T-cell (primary cell): ENCODE measurements around the gene COBL. TPM values are rescaled to one million over a fixed set of nuclear protein-coding genes. Genes with fewer than 3 reads are reported as not detected.

Source experiments
- ATAC-seq, 4 experiments: fragments of 200-7000 bp in 3 of 4; fragments of 150-1000 bp in 1 of 4; cut with Tn5 transposase; replicated peaks in 1 of 4; 1 replicate in 3 of 4; 2 replicates in 1 of 4; pipeline ENCODE4 v1.10.0; 2021; ENCODE audit warnings: moderate library complexity in 3 of 4, mild to moderate bottlenecking in 2 of 4, moderate number of reproducible peaks in 1 of 4
- CTCF ChIA-PET, 2 donors: fragments of 300-600 bp; sonication (Branson Sonifier 250); formaldehyde crosslinking; loops; one replicate each; lab custom pipeline; 2022; ENCODE audit warnings: antibody characterized with exemption in 2 of 2; lab: Charles Lee
- POLR2A ChIA-PET, 2 donors: fragments of 300-600 bp; sonication (Branson Sonifier 250); formaldehyde crosslinking; loops; one replicate each; lab custom pipeline; 2022; ENCODE audit warnings: antibody characterized with exemption in 2 of 2; lab: Charles Lee
- DNase-seq, 35 experiments: peaks; one replicate each; pipeline versions ENCODE4 v3.0.0 to v3.0.0-alpha.2; 2013 to 2023
- H3K27ac ChIP-seq: one replicate; pipeline ENCODE4 v1.5.1; 2013; ENCODE audit warnings: low read length
- H3K27me3 ChIP-seq, 2 experiments: replicated peaks in 1 of 2; 1 replicate in 1 of 2; 2 replicates in 1 of 2; pipeline versions ENCODE4 v1.6.1 to v1.7.0; 2013; ENCODE audit warnings: low read length in 1 of 2, mixed read lengths in 1 of 2; ENCODE audit not compliant: control insufficient read depth in 2 of 2, insufficient read depth in 2 of 2; ENCODE audit errors: extremely low read depth in 1 of 2
- H3K36me3 ChIP-seq, 2 donors: 1 replicate in 1 of 2; 2 replicates in 1 of 2; pipeline versions ENCODE4 v1.6.1 to v1.7.0; 2013; ENCODE audit warnings: low read length in 1 of 2; ENCODE audit not compliant: control insufficient read depth in 2 of 2, insufficient read depth in 1 of 2; ENCODE audit errors: extremely low read depth in 1 of 2
- H3K4me1 ChIP-seq, 2 experiments: 1 replicate in 1 of 2; 2 replicates in 1 of 2; pipeline versions ENCODE4 v1.6.1 to v1.7.0; 2013; ENCODE audit warnings: low read length in 2 of 2, mixed read lengths in 1 of 2; ENCODE audit not compliant: insufficient read depth in 2 of 2, control insufficient read depth in 1 of 2; ENCODE audit errors: extremely low read depth in 1 of 2
- H3K4me3 ChIP-seq, 2 donors: 1 replicate in 1 of 2; 2 replicates in 1 of 2; pipeline versions ENCODE4 v1.5.1 to v1.7.0; 2013; ENCODE audit warnings: mild to moderate bottlenecking in 2 of 2, low read length in 1 of 2, moderate library complexity in 1 of 2; ENCODE audit not compliant: control insufficient read depth in 1 of 2; ENCODE audit errors: extremely low read depth in 1 of 2
- H3K9me3 ChIP-seq: 2 replicates; pipeline ENCODE4 v1.7.0; 2013
- H3K27ac Mint-ChIP-seq, 2 donors: one replicate each; pipeline ENCODE4 v1.8.0; 2020 to 2021; ENCODE audit warnings: mild to moderate bottlenecking in 2 of 2, mixed read lengths in 2 of 2
- H3K27me3 Mint-ChIP-seq, 2 donors: one replicate each; pipeline ENCODE4 v1.8.0; 2021 to 2022; ENCODE audit warnings: mixed read lengths in 2 of 2
- H3K36me3 Mint-ChIP-seq: one replicate; pipeline ENCODE4 v1.8.0; 2021; ENCODE audit warnings: mixed read lengths
- H3K4me1 Mint-ChIP-seq, 3 donors: one replicate each; pipeline ENCODE4 v1.8.0; 2020 to 2022; ENCODE audit warnings: mixed read lengths in 3 of 3, mild to moderate bottlenecking in 1 of 3
- H3K4me3 Mint-ChIP-seq, 3 donors: one replicate each; pipeline ENCODE4 v1.8.0; 2020 to 2022; ENCODE audit warnings: mild to moderate bottlenecking in 3 of 3, mixed read lengths in 3 of 3, moderate library complexity in 3 of 3
- H3K9me3 Mint-ChIP-seq, 3 donors: one replicate each; pipeline ENCODE4 v1.8.0; 2020 to 2022; ENCODE audit warnings: mixed read lengths in 3 of 3
- WGBS: methylation state at CpG from one replicate; pipeline ENCODE4 v1.1.5; 2013; ENCODE audit warnings: missing lambda C conversion rate; ENCODE audit not compliant: insufficient coverage; 5-methylcytosine and 5-hydroxymethylcytosine counted together
- total RNA-seq, 35 experiments: library from RNA in 6 of 35; stranded (reverse) in 6 of 35; fragments of 120-200 nt in 1 of 35; gene quantifications; one replicate each; pipeline versions ENCODE4 v1.2.1 to v1.2.4 and lab custom pipeline; 2013 to 2026

Gene COBL
- total RNA-seq, 5 donors from 2014 or later (not counting 1 experiment from before 2014, with no cell fraction given), result 0.07 to 0.26 (median 0.17) TPM; not detected in 1

- H3K4me3 ChIP-seq, result no peak overlapping the region
- no peaks in the 10 kb centered on the region for H3K27me3 Mint-ChIP-seq
- H3K27ac ChIP-seq, result no peak overlapping the region
- DNase-seq (no peak), ATAC-seq (no peak)
- 75% methylated on average over 2 of the region's 2 CpGs for WGBS
- no peak overlapping the region for H3K4me3 Mint-ChIP-seq
- POLR2A ChIA-PET, result no interaction called here
- H3K9me3 Mint-ChIP-seq, result no peaks in the 10 kb centered on the region
- H3K27ac Mint-ChIP-seq, result no peak overlapping the region
- H3K9me3 ChIP-seq, result no peaks in the 10 kb centered on the region
- no peaks in the 10 kb centered on the region for H3K4me1 ChIP-seq
- H3K27me3 ChIP-seq, result peaks cover 0 to 4% of the 10 kb centered on the region in 2 experiments
- H3K4me1 Mint-ChIP-seq, result no peaks in the 10 kb centered on the region
- no peaks in the 10 kb centered on the region for H3K36me3 Mint-ChIP-seq
- CTCF ChIA-PET, result no interaction called here
- no peaks in the 10 kb centered on the region for H3K36me3 ChIP-seq
These were observed 93.1 kb downstream of the COBL start for GRCh38 chr7:51223505-51223904.

DNA sequence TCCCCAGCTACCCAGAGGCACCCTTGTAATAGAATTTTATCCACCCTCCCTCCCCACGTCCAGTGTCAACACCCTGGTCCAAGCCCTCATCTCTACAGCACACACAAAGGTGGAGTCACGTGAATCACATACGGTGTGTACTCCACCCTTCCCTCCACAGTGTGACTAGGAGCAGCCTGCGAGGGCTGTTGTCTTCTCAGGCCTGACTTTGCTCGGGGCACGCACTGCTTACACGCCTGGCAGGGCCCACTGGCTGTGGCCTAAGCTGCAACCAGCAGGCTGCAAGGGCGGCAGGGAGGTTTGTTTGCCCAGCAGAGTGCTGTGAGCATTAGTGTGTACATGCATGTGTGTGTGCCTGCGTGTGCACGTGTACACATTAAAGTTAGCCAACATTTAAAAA lies 93.7 kb downstream of the COBL start:
- H3K27ac ChIP-seq, result no peak overlapping the region
- H3K27ac Mint-ChIP-seq, result no peak overlapping the region
- H3K4me3 ChIP-seq, result no peak overlapping the region
- H3K4me1 ChIP-seq, result no peaks in the 10 kb centered on the region
- DNase-seq (no peak), ATAC-seq (no peak)
- no peaks in the 10 kb centered on the region for H3K36me3 Mint-ChIP-seq
- H3K9me3 ChIP-seq, result no peaks in the 10 kb centered on the region
- no peaks in the 10 kb centered on the region for H3K4me1 Mint-ChIP-seq
- no peak overlapping the region for H3K4me3 Mint-ChIP-seq
- ChIA-PET CTCF (no interaction called here), POLR2A (no interaction called here)
- H3K27me3 Mint-ChIP-seq, result no peaks in the 10 kb centered on the region
- H3K27me3 ChIP-seq, result peaks cover 0 to 4% of the 10 kb centered on the region in 2 experiments
- no peaks in the 10 kb centered on the region for H3K36me3 ChIP-seq
- H3K9me3 Mint-ChIP-seq, result no peaks in the 10 kb centered on the region
- 78% methylated on average over 8 of the region's 10 CpGs for WGBS

DNA sequence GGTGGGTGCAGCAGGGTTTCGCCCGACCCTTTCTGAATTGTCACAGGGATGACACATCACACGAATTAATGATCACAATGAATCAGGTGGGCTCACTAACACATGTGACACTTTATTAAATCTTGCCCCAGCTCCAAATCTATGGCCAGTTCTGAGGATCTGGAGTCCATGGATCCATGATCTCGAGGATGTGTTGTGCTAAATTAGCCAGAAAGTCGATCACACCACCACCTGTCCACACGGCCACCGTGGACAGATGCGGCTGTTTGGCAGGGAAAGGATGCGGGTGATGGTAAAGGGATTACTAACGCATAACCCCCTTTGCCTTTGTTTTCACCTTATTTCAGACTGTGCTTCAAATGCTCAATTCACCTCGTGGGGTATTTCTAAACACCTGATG lies 96.4 kb downstream of the COBL start:
- H3K4me3 Mint-ChIP-seq, result no peak overlapping the region
- no peak for ATAC-seq
- Histone ChIP-seq H3K27ac (no peak overlapping the region), H3K9me3 (no peaks in the 10 kb centered on the region), H3K36me3 (no peaks in the 10 kb centered on the region), H3K4me1 (no peaks in the 10 kb centered on the region), H3K27me3 (peaks cover 0 to 4% of the 10 kb centered on the region in 2 experiments), H3K4me3 (no peak overlapping the region)
- no peaks in the 10 kb centered on the region for H3K9me3 Mint-ChIP-seq
- ChIA-PET CTCF (no interaction called here), POLR2A (no interaction called here)
- H3K36me3 Mint-ChIP-seq, result no peaks in the 10 kb centered on the region
- DNase-seq, result no peak
- no peaks in the 10 kb centered on the region for H3K27me3 Mint-ChIP-seq
- no peaks in the 10 kb centered on the region for H3K4me1 Mint-ChIP-seq
- H3K27ac Mint-ChIP-seq, result no peak overlapping the region
- 88% methylated on average over 3 of the region's 11 CpGs for WGBS

- no peaks in the 10 kb centered on the region for H3K4me1 Mint-ChIP-seq
- Histone ChIP-seq H3K27ac (no peak overlapping the region), H3K36me3 (no peaks in the 10 kb centered on the region), H3K4me3 (no peak overlapping the region), H3K27me3 (peaks cover 0 to 4% of the 10 kb centered on the region in 2 experiments), H3K4me1 (no peaks in the 10 kb centered on the region), H3K9me3 (no peaks in the 10 kb centered on the region)
- H3K27ac Mint-ChIP-seq, result no peak overlapping the region
- no peak overlapping the region for H3K4me3 Mint-ChIP-seq
- no peaks in the 10 kb centered on the region for H3K36me3 Mint-ChIP-seq
- WGBS, result 79% methylated on average over 16 of the region's 18 CpGs
- H3K9me3 Mint-ChIP-seq, result no peaks in the 10 kb centered on the region
- DNase-seq (no peak), ATAC-seq (no peak)
- no peaks in the 10 kb centered on the region for H3K27me3 Mint-ChIP-seq
- ChIA-PET CTCF (no interaction called here), POLR2A (no interaction called here)
These were observed 97.2 kb downstream of the COBL start for GRCh38 chr7:51219261-51219988.

DNA sequence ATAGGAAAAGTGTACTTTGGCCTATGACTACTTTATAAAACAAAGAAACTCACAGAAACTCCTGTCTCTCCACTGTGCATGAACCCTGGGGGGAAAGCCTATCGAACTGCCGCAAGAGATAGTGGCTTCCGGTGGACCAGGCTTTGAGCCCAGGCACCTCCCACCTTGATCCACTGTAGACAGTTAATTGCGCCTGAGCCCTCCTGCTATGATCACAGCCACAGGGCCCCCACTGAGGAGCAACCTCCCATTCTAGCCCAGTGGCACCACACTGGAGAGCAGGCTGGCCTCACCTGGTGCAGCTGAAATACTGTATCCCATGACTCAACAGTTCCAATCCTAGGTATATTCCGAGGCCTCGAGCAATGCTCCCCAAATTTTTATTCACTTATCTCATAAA lies 98.8 kb downstream of the COBL start:
- no peaks in the 10 kb centered on the region for H3K9me3 Mint-ChIP-seq
- ChIA-PET POLR2A (no interaction called here), CTCF (no interaction called here)
- no peaks in the 10 kb centered on the region for H3K36me3 Mint-ChIP-seq
- H3K27me3 ChIP-seq, result peaks cover 0 to 2% of the 10 kb centered on the region in 2 experiments
- H3K4me1 ChIP-seq, result no peaks in the 10 kb centered on the region
- DNase-seq, result no peak
- H3K27ac ChIP-seq, result no peak overlapping the region
- H3K9me3 ChIP-seq, result no peaks in the 10 kb centered on the region
- 90% methylated on average over 4 of the region's 6 CpGs for WGBS
- no peaks in the 10 kb centered on the region for H3K36me3 ChIP-seq
- no peaks in the 10 kb centered on the region for H3K4me1 Mint-ChIP-seq
- H3K4me3 ChIP-seq, result no peak overlapping the region
- H3K27ac Mint-ChIP-seq, result no peak overlapping the region
- no peak for ATAC-seq
- H3K4me3 Mint-ChIP-seq, result no peak overlapping the region
- H3K27me3 Mint-ChIP-seq, result no peaks in the 10 kb centered on the region

GRCh38 chr7:51214098-51214497 lies 102.5 kb downstream of the COBL start:
- H3K9me3 Mint-ChIP-seq, result no peaks in the 10 kb centered on the region
- H3K27ac Mint-ChIP-seq, result no peak overlapping the region
- H3K4me3 Mint-ChIP-seq, result no peak overlapping the region
- H3K4me1 Mint-ChIP-seq, result no peaks in the 10 kb centered on the region
- Histone ChIP-seq H3K36me3 (no peaks in the 10 kb centered on the region), H3K4me3 (no peak overlapping the region), H3K9me3 (no peaks in the 10 kb centered on the region), H3K27me3 (no peaks in the 10 kb centered on the region), H3K27ac (no peak overlapping the region), H3K4me1 (no peaks in the 10 kb centered on the region)
- ATAC-seq, result no peak
- POLR2A ChIA-PET, result no interaction called here
- CTCF ChIA-PET, result interaction anchor here in 1 of 2 donors (0.6 kb wide), 1 partner anchor 59 kb away, joined by 3 read pairs; no protein-coding TSS in a partner anchor
- no peak for DNase-seq
- 100% methylated on average over 2 of the region's 7 CpGs for WGBS
- H3K36me3 Mint-ChIP-seq, result no peaks in the 10 kb centered on the region
- H3K27me3 Mint-ChIP-seq, result peaks cover 0 to 1% of the 10 kb centered on the region in 2 donors
